H1 (cell line): ENCODE results near the gene COL4A2. TPM values are rescaled to one million over a fixed set of nuclear protein-coding genes. Genes with fewer than 3 reads are reported as not detected.

Source experiments
- ASH2L ChIP-seq: fragments of 200-600, 300-600 bp; sonication (generic); IDR thresholded peaks from one replicate; pipeline ENCODE4 v1.7.1; 2017; ENCODE audit warnings: low read length
- CBX5 ChIP-seq: fragments of 300-800, 300-1000 bp; sonication (generic); IDR thresholded peaks from 2 replicates; pipeline ENCODE4 v1.7.1; 2016; ENCODE audit warnings: antibody characterized with exemption, low read length, low read depth
- CTBP2 ChIP-seq: IDR thresholded peaks from 2 replicates; pipeline ENCODE4 v1.7.0; 2011; ENCODE audit warnings: borderline replicate concordance, mild to moderate bottlenecking, moderate library complexity, mixed read lengths, low read length; ENCODE audit not compliant: insufficient read depth, insufficient read length
- EZH2 ChIP-seq: fragments of 200-600 bp; sonication (generic); IDR thresholded peaks from 2 replicates; pipeline ENCODE4 v1.7.1; 2012; ENCODE audit warnings: low read depth, mild to moderate bottlenecking, moderate library complexity, low read length, inconsistent platforms; ENCODE audit not compliant: severe bottlenecking
- HDAC6 ChIP-seq: IDR thresholded peaks from one replicate; pipeline ENCODE4 v1.7.1; 2012; ENCODE audit warnings: low read depth, mild to moderate bottlenecking, inconsistent platforms, low read length, moderate library complexity
- JUND ChIP-seq: IDR thresholded peaks from 2 replicates; pipeline ENCODE4 v1.6.1; 2011; ENCODE audit warnings: mild to moderate bottlenecking, improper control_type of control experiment, low read length
- KDM4A ChIP-seq: IDR thresholded peaks from one replicate; pipeline ENCODE4 v1.7.1; 2012; ENCODE audit warnings: low read depth, mild to moderate bottlenecking, moderate library complexity, low read length, inconsistent platforms; ENCODE audit not compliant: severe bottlenecking
- SP1 ChIP-seq: IDR thresholded peaks from 2 replicates; pipeline ENCODE4 v1.6.1; 2011; ENCODE audit warnings: low read depth, low read length
- TCF12 ChIP-seq: IDR thresholded peaks from 2 replicates; pipeline ENCODE4 v1.6.1; 2011; ENCODE audit warnings: low read depth, mild to moderate bottlenecking, low read length
- polyA plus RNA-seq, 7 experiments: library from polyadenylated mRNA; depleted of rRNA in 3 of 7; stranded (reverse) in 5 of 7; unstranded in 2 of 7; fragments of >200 nt in 5 of 7; fragments of 200-250 nt in 2 of 7; gene quantifications; 1 replicate in 5 of 7; 2 replicates in 1 of 7; 4 replicates in 1 of 7; pipeline versions ENCODE4 v1.2.1 to v1.2.3, GENCODE V29; 2011 to 2013; ENCODE audit warnings: missing spikeins in 2 of 7, mixed read lengths in 2 of 7
- total RNA-seq: library from RNA; stranded (reverse); fragmentation: NEBNext Ultra II Directional; extraction: Animal tissue kit (Norgen Biotek cat#: 25700); gene quantifications from 2 replicates; pipeline ENCODE4 v1.2.1, GENCODE V29; 2021

Gene COL4A2
- total and polyA plus RNA-seq, 2 of the 8 experiments (the other 6 are each of a cell fraction or from before 2014, with no cell fraction given) = 80.4 to 87.3 TPM

- no peak for TF ChIP-seq CBX5
- TF ChIP-seq TCF12 = no peak
- TF ChIP-seq SP1 = no peak
- TF ChIP-seq EZH2 = no peak
- TF ChIP-seq HDAC6 = no peak
- TF ChIP-seq CTBP2 = no peak
- no peak for TF ChIP-seq ASH2L
- TF ChIP-seq JUND = no peak
- TF ChIP-seq KDM4A = no peak
Measured at GRCh38 chr13:110421696-110422385, 114.8 kb downstream of the COL4A2 start (continued).
